ENCODE data around the gene ARL4C.
"Not testable (repeated sequence)": the region's sequence is repeated elsewhere in the genome, so short reads cannot be mapped to it uniquely, and the experiment has no call there.

Gene ARL4C

DNA sequence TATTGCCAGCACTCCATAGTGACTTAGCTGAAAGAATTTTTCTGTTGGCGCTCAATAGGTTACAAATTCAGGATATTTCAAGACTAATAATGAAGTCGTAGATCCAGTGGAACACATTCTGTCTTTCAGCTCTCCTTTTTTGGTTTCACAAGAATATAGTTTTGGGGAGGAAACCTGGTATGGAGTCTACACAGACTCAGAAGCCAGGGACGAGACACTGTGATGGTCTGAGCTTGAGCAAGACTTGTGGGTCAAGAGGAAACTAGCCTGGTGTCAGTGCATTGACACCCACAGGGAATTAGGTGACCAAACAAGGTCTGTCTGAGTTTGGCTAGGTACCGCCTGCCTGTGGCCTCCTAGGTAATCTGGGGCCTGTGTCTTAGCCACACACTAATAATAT is 26.9 kb downstream of the ARL4C start:
- no peak for DNase-seq

DNA sequence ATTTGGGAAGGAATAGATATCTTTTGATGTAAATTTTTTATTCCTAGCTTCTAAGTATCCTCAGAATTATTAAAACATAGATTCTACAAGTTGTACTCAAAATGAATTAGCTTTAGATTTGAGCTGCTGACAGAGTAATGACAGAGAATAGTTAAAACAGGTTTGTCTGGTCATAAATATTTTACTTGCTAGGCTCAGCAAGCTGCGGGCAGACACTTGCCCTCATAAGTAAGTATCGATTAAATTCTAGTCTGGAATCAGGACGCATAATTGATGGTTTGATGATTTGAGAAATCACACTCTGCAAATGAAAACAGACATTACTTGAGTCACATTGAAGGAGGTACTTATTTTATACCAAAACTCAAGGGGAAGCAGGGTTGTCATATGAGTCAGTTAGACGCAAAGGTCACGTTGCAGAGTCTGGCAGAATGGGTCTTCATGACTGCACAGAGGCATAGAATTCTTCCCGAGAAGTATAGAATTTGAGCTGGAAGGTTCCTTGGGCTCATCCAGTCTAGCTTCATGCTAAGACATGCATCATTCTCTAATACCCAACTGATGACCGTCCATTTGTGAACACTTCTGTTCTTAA is 27.5 kb downstream of the ARL4C start:
- no peak for DNase-seq

DNA sequence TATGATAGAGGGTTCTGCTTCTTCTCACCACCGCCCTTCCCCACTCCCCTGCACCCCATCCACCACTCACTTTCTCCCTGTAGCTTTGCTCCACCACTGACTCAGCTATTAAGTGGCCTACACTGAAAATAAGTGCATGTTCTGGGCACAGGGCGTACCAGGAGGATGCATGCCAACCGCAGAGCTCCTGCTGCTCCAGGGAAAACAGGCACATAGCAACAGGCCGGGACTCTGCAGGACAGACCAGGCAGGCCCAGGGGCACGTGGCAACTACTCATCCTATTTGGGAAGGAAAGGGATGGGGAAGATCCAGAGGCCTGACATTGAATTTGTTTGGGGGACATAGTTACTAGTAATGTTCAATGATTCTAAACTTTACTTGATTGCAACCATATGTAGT is 28.4 kb downstream of the ARL4C start:
- DNase-seq, result no peak

DNA sequence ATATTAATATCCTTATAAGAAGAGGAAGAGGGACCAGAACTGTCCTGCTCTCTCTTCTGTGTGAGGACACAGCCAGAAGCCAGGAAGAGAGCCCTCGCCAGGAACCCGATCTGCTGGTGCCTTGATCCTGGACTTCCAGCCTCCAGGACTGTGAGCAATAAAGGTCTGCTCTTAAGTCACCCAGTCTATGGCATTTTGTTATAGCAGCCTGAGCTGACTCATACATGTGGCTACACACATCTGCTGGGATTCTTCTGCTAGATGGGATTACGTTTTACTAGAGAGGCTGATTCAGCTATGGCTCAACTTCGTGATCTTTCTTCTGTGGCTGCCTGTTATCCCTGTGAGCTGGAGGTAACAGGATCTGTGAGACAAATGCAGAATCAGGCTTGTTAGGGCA is 29.6 kb downstream of the ARL4C start:
- DNase-seq, result no peak

DNA sequence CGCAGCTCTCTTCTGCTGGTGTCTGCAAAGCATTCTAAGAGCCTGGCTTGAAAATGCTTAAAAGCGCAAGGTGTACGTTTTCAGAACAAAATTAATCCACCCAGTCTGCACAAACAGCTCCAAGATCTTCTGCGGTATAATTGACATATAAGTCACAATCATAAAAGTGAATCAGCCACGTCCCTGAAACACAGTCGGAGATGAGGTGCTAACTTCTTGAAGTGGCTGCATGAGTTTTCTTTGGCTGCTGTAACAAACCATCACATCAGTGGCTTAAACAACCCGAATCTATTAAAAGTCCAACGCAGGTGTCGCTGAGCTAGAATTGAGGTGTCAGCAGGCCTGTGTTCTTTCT is 32.6 kb downstream of the ARL4C start:
- DNase-seq, result no peak

DNA sequence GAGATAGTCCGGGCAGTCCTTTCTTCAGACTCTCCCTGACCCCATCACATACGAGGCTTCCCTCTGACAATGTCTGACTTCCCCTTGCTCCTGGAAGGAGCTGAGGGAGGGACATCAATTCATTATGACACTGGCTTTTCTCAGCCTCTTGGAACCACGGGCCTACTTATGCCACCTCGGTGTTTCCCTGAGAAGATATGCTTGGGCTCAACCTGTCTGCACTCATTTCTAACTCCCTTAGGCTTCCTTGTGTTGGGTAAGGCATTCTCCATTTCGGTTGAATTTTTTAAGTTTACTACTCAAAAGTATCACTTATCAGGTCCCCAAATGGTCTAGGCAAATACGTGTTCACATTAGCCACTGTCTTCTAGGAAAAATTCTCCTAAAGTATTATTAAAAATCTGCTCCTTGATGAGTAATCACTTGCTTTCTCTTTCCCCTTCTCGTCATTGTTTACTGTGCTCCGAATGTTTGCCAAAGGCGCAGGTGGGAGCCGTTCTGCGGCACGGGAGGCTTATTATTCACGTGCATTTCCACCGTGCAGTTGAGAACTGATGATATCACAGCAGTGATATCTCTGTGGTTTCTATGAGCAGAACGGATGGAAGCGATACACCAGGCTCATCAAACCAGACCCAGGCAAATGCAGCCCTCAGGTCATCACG is 33.1 kb downstream of the ARL4C start:
- DNase-seq, result no peak

DNA sequence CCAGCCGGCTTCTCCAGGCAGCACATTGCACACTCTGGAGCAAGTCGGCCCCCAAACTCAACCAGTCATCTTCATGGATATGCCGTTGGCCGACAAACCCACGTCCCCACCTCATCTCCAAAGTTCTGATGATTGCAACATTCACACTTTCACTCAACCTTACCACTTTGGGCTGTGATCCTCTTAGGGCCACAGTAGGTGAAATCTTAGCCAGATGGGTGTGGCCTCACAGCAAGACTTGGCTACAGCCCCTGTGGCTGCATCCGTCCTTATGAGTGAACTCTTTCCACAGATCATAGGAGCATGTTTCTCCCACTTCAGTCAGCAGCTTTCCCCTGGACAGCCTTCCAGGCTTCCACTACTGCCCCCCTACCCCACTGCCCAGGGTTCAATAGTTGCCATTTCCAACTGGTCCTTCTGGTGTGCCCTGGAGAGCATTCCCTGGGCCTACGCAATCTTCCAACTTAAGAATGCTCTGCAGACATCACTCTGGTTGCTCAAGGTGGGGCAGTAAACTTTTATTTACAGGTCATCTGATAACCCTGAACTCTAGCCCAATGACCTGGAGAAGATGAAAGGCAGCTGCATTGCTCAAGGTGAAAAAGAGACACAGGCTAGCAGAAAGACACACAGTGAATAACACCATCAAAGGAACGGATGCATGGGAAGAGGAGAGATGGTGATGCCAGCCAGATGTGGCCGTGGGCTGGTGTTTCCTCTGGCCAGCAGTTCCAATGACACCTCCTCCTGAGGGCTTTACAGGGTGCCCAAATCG is 34.5 kb downstream of the ARL4C start:
- DNase-seq, result no peak

DNA sequence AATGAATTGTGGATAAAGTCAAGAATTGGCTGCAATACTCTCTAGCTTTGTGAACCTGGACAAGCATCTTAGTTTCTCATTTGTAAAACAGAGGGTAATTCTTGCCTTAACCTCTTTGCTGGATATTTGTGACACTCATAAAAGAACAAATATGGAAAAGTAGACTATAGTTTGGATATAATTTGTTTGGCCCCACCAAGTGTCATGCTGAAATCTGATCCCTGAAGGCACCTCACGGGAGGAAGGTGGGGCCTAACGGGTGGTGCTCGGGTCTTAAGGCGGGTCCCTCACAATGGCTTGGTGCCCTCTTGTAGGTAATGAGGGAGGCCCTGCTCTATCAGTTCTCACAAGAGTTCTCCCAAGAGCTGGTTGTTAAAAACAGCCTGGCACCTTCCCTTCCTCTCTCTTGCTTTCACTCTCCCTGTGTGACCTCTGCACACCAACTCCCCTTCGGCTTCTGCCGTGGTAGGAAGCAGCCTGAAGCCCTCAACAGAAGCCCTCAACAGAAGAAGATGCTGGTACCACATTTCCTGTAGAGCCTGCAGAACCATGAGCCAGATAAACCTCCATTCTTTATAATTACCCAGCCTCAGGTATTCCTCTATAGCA is 37.4 kb downstream of the ARL4C start:
- no peak for DNase-seq

DNA sequence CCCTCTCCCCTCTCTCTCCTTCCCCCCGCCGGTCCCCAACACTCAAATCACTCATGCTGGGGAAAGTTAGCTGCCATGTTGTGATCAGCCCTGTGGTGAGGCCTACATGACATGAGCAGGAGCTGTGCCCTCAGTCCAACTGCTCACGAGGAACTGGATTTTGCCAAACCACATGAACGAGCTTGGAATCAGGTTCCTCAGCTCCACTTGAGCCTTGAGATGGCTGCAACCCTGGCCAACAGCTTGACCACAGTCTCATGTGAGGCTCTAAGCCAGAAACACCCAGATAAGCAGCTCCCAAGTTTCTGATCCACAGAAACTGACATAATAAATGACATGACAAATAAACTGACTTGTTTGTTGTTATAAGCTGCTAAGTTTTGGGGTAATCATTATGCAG is 38.4 kb downstream of the ARL4C start:
- no peak for DNase-seq

DNA sequence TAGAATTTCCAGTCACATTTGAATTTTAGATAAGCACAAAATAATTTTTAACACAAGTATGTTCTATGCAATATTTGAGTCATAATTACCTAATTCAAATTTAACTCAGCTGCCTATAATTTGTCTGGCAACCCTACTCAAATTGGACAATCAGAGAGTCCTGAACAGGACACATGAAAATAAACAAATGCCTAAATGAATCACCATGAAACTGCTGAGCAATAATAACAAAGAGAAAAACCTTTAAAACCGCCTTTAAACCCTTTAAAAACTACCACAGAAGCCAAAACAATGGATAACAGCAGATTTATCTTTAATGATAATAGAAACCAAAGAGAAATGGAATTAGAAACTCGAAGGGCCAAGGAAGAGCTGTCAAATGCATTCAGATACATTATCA is 39.5 kb downstream of the ARL4C start:
- no peak for DNase-seq

DNA sequence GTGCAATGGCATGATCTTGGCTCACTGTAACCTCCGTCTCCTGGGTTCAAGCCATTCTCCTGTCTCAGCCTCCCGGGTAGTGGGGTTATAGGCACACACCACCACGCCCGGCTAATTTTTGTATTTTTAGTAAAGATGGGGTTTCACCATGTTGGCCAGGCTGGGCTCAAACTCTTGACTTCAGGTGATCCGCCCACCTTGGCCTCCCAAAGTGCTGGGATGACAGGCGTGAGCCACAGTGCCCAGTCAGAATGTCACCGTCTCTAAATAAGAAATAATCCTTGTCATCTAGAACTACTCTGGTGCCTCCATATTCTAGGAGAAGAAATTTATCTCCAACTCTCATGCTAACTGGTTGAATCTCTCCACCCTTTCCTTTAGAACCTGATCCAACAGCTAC is 41.6 kb downstream of the ARL4C start:
- not testable (repeated sequence) for DNase-seq

DNA sequence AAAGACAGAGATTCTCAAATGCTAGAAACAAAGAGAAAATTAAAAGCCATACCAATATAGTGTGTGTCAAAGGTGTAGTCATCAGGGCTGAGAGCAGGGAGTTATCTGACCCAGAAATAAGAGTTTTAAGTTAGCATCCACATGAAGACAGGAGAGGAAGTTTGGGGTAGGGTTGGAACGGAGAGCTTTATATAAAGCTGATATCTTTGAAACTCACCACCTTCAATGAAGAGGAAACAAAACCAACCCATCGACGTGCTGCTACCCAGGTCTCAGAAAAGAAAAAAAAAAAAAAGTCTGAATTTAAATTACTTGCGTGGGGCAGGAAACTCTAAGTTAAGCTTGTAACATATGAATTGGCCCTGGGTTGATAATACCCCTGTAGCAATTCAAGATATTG is 42.4 kb downstream of the ARL4C start:
- no peak for DNase-seq

DNA sequence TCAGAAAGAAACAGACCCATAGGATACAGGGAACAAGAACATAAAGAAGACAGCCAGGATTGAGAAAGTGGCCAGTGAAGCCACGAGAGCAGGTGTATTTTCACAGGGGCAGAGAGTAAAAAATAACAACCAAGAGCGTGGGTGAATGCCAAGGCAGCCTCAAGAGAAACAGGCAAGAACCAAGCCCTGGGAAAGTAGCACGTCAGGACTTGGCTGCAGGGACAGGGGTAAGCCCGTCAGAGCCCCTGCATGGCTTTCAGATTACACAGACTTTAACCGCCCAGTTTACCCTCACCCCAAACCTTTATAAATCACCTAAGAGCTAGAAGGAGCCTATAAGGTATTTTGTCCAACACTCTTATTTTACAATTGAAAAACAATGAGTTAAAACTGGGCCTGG is 43.7 kb downstream of the ARL4C start:
- DNase-seq, result no peak

DNA sequence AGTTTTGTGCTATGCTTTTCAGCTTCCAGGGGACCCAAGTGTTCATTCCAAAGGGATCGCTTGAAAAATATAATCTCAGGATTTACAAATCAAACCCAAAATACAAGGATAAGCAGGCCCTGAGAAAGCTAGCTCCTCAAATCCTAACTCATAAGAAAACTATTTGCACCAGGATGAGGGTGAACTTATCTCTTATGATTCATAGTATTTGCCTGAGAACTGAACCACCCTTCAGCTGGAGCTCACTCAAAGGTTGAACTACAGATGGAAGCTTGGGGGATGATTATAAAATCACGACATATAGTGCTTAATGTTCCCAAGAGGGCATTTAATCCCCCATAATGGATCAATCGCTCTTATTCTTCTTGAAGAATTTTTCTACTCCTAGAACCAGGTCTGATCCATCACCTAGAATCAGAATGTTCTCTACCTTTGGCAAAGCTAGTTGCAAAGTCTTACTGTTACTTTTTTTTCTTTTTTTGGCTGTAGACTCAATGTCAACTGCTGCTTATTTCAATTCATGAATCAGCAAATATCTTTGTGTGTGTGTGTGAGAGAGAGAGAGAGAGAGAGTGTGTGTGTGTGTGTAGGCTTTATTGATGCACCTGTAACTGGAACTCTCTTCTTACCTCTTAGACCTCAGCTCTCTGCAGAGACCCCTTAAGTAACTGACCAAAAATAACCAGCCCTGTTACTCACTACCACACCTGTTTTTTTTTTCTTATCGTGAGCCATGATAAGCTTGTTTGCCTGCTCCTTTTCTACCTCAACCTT is 44.8 kb downstream of the ARL4C start:
- DNase-seq, result no peak

DNA sequence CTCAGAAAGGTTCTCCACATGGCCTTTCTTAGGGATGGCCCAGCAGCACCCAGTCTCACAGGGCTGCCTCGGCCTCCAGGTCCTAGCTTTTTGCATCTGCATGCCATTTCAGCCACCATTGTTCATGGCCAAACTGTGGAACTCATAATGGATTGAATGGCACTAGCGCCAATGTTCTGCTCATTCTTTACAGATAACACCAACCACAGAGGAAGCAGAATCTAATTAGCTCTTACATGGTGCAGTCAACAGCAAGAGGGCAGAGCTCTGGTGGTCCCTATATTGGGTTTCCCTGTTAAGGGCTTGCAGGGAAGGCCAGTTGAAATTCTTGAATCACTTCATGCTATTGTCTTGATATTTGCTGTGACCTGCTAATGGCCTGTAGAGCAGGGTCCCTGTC is 45.6 kb downstream of the ARL4C start:
- no peak for DNase-seq

DNA sequence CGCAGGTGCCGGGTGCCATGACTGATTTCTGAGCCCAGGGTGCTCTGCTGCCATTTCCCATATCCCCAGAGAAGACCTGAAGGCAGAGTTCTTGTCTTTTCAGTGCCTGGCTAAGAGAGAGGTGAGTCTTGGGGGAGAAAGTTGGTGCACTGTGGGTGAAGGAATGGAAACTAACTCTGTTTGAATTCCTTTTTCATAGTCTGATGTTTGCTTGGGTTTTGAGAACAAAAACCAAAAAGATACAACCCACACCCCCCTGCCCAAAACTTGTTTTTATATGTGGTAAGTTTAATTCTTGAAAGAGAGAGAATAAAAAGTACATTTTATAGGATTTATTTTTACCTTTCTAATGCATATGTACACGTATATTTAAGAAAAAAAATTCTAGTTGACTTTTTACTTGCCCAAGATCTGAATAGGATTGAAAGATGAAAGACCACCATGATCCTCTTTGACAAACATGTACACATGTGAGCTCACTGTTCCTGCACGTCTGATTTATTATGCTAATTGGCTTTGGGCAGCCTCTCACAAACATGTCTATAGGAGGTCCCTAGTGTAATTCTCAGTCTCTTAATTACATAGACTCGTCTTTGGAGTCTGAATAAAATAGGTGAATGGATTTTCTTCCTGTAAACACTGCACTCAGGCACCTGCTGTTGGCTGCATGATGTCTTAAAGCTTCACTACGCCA is 46.3 kb downstream of the ARL4C start:
- no peak for DNase-seq

DNA sequence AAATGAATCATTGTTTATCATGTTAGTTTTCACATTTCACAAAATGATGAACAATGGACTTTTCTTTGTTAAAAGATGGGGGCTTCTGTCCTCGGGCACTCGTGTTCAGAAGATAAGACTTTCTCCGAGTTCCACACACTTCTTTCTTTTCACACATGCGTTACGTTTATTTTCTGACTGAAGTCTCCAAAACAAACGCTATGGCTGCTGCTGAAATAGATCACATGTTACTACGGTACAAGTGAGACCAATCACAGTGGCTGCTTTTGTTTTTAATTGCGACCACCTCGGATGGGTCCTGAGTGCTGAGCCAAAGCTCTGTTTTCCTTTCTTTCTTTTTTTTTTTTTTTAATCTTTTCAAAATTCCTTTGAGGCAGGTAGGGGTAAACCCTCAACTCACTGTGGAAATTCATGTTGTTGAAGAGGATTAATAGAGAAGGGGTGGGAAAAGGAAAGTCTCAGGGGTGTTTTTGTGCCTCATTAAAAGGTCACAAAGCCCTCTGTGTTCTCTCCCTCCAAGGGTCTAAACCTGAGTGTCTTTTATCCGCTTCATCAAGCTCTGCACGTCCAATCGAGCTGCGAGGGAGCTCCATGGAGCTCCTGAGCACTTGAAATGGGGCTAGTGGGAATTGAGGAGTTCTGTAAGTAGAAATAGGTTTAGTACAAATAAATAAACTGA is 48.2 kb downstream of the ARL4C start:
- DNase-seq, result no peak

DNA sequence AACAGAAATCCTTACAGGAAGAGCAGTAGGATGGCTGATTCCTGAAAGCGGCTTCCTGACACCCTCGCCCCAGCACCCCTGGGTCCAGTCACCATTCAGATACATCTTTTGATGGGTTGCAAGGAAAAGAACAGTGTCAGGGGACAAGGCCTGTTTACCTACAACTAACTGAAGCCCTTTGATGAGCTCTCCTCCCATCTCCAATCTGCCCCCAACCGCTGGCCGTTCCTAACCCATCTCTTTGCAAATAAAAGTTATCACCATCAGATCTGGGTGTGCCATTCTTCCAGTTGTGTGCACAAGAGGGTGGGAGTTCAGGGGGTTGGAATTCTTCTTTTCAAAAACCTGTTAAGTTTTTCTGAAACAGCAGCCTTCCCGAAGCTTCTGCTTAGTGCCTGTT is 48.9 kb downstream of the ARL4C start:
- DNase-seq, result no peak

DNA sequence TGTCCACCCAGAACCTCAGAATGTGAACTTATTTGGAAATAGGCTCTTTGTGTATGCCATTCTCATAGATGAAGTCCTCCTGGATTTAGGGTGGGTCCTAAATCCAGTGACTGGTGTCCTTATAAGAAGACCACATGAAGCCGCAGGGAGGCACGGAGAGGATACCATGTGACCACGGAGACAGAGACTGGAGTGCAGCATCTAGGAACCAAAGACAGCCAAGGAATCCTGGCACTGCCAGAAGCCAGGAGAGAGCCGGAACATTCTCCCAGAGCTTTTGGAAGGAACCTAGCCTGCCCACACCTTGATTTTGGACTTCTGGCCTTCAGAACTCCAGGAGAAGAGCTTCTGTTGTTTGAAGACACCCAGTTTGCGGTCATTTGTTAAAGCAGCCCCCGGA is 49.7 kb downstream of the ARL4C start:
- DNase-seq, result no peak

DNA sequence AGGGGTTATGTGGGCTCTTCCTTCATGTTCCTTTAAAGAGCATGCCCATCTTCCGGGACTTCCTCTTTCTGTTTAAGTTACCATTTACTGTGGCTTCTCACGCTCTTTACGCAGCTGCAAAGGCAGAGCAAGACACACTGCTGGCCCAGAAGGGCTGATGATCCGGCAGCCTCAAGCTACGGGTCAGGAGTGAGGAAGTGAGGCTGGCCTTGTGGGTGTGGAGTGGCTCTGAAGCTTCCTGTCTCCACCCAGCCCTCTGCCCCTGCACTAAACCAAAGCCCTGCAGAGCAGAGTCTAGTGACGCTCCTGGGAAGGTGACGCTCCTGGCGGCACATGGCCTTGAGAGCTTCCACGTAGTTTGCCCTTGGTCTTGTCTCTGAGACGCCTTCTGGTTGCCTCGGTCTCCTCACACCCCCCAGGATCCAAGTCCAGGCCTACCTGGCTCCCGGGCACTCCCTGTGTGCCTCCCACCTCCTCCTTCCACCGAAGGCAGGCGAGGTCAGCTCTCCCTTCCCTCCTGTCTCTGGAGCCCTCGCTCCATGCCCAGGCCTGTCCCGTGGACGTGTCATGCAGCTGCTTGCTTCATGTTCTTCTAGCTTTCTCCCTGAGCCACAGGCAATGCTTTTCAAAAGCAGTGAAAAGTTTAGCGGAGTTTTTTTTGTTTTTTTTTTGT is 50.3 kb downstream of the ARL4C start:
- DNase-seq, result no peak

DNA sequence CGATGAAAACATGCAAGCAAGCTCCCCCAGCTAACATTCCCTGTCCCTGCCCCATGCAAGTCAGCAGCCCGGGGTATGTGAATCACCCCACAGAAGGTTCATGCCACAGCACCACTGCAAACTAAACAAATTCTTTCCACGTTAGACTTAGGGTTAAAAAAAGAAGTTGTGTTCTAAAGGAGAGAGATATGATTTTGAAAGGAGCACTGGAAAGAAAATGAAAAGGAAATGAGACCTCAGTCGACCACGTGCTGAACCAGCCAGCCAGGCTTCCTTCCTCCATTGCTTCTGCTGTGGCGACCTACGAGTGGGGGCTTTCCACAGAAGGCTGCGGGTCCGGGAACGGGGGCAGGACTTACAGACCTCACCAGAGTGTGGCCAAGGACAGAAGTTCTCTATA is 52.0 kb downstream of the ARL4C start:
- DNase-seq, result no peak
